Ascending aorta (tissue), 2 donors: ENCODE data around the gene SCNM1. TPM values are rescaled to one million over a fixed set of nuclear protein-coding genes. Genes with fewer than 3 reads are reported as not detected.
A peak's percentile ranks its signal among the peaks of the same experiment; 100 is the strongest.

Experiments used
- DNase-seq, 2 donors: peaks; one replicate each; pipeline ENCODE4 v3.0.0-alpha.2; 2019; ENCODE audit warnings: low spot score in 2 of 2
- H3K27ac ChIP-seq, 2 donors: fragments of 200-600 bp; sonication (generic); one replicate each; pipeline ENCODE4 v1.5.1; 2016 to 2017; ENCODE audit warnings: mild to moderate bottlenecking in 1 of 2
- H3K27me3 ChIP-seq: fragments of 200-600 bp; sonication (generic); one replicate; pipeline ENCODE4 v1.5.1; 2017
- H3K36me3 ChIP-seq, 2 donors: fragments of 200-600 bp; sonication (generic); one replicate each; pipeline ENCODE4 v1.5.1; 2016
- H3K4me1 ChIP-seq, 2 donors: fragments of 200-600 bp; sonication (generic); one replicate each; pipeline ENCODE4 v1.5.1; 2016 to 2017; ENCODE audit warnings: mild to moderate bottlenecking in 1 of 2
- H3K4me3 ChIP-seq, 2 donors: fragments of 200-600 bp; sonication (generic); one replicate each; pipeline ENCODE4 v1.5.1; 2016 to 2017; ENCODE audit warnings: mild to moderate bottlenecking in 1 of 2
- H3K9me3 ChIP-seq, 2 donors: fragments of 200-600 bp; sonication (generic); one replicate each; pipeline ENCODE4 v1.5.1; 2016
- CTCF ChIP-seq, 3 experiments: fragments of 200-600 bp in 2 of 3; fragments of 450-650 bp in 1 of 3; sonication (generic) in 2 of 3; IDR thresholded peaks; one replicate each; pipeline ENCODE4 v1.5.1; 2016 to 2019; ENCODE audit warnings: antibody characterized with exemption in 3 of 3, mild to moderate bottlenecking in 1 of 3, moderate library complexity in 1 of 3
- intact Hi-C: fragments of 100-400 bp; cut with DNase I; formaldehyde crosslinking; loops from one replicate; pipeline ENCODE4 v1.15.1; 2023
- total RNA-seq: library from RNA; depleted of rRNA; stranded (reverse); fragments of >200 nt; gene quantifications from one replicate; pipeline ENCODE4 v1.1.0, GENCODE V29; 2016

SCNM1 gene
- total RNA-seq, 1 donor from 2014 or later = 27.4 TPM

GRCh38 chr1:151164732-151165280 lies 1.1 kb upstream of the SCNM1 start:
- H3K4me1 ChIP-seq = peaks cover 10 to 30% of the 10 kb centered on the region in 2 donors
- H3K27ac ChIP-seq = peak overlapping the region; percentile 77 to 86
- TF ChIP-seq CTCF (IDR thresholded peaks at IDR 0.05) = no peak
- H3K4me3 ChIP-seq = peak overlapping the region; percentile 65 to 71
- H3K27me3 ChIP-seq = no peaks in the 10 kb centered on the region
- DNase-seq = peak in 1 of 2 donors; percentile 79
- intact Hi-C loops = loop anchor here (2.0 to 10.0 kb wide), 4 partner anchors 18 to 470 kb away; partner anchors contain the start of genes GABPB2, GOLPH3L, PIP5K1A and SEMA6C
- peaks cover 18 to 35% of the 10 kb centered on the region in 2 donors for H3K36me3 ChIP-seq
- no peaks in the 10 kb centered on the region for H3K9me3 ChIP-seq

- H3K4me3 ChIP-seq = peak overlapping the region; percentile 65 to 71
- DNase-seq = no peak
- H3K27me3 ChIP-seq = no peaks in the 10 kb centered on the region
- intact Hi-C loops = loop anchor here (2.0 to 10.0 kb wide), 4 partner anchors 19 to 471 kb away; partner anchors contain the start of genes GABPB2, GOLPH3L, PIP5K1A and SEMA6C
- peaks cover 10 to 28% of the 10 kb centered on the region in 2 donors for H3K4me1 ChIP-seq
- H3K27ac ChIP-seq = peak overlapping the region; percentile 77 to 86
- peaks cover 19 to 35% of the 10 kb centered on the region in 2 donors for H3K36me3 ChIP-seq
- no peak for TF ChIP-seq CTCF (IDR thresholded peaks at IDR 0.05)
- H3K9me3 ChIP-seq = no peaks in the 10 kb centered on the region
Observed at GRCh38 chr1:151165281-151165737, 635 bp upstream of the SCNM1 start.

GRCh38 chr1:151166505-151166956 lies 587 bp downstream of the SCNM1 start:
- peak overlapping the region; percentile 65 to 71 for H3K4me3 ChIP-seq
- no peak for TF ChIP-seq CTCF (IDR thresholded peaks at IDR 0.05)
- peaks cover 12 to 30% of the 10 kb centered on the region in 2 donors for H3K36me3 ChIP-seq
- H3K27me3 ChIP-seq = no peaks in the 10 kb centered on the region
- peaks cover 10 to 23% of the 10 kb centered on the region in 2 donors for H3K4me1 ChIP-seq
- H3K9me3 ChIP-seq = no peaks in the 10 kb centered on the region
- H3K27ac ChIP-seq = peak overlapping the region; percentile 77 to 86
- intact Hi-C loops = loop anchor here (10.0 kb wide), 1 partner anchor 472 kb away; the partner anchor contains the start of gene GOLPH3L
- DNase-seq = no peak

GRCh38 chr1:151167116-151167515 lies 1.2 kb downstream of the SCNM1 start:
- Histone ChIP-seq H3K9me3 (no peaks in the 10 kb centered on the region), H3K36me3 (peaks cover 10 to 26% of the 10 kb centered on the region in 2 donors), H3K27me3 (no peaks in the 10 kb centered on the region), H3K4me1 (peaks cover 10 to 23% of the 10 kb centered on the region in 2 donors), H3K27ac (no peak overlapping the region), H3K4me3 (peak overlapping the region in 1 of 2 donors; percentile 71)
- TF ChIP-seq CTCF (IDR thresholded peaks at IDR 0.05) = no peak
- intact Hi-C loops = loop anchor here (10.0 kb wide), 1 partner anchor 472 kb away; the partner anchor contains the start of gene GOLPH3L
- no peak for DNase-seq

- no peak overlapping the region for H3K27ac ChIP-seq
- intact Hi-C loops = no loop called here
- peaks cover 24 to 42% of the 10 kb centered on the region in 2 donors for H3K36me3 ChIP-seq
- TF ChIP-seq CTCF (IDR thresholded peaks at IDR 0.05) = no peak
- DNase-seq = no peak
- H3K27me3 ChIP-seq = no peaks in the 10 kb centered on the region
- no peaks in the 10 kb centered on the region for H3K9me3 ChIP-seq
- peaks cover 10% of the 10 kb centered on the region in 2 donors for H3K4me1 ChIP-seq
- no peak overlapping the region for H3K4me3 ChIP-seq
Observed at GRCh38 chr1:151171190-151171589, 5.2 kb downstream of the SCNM1 start.
